ENCODE data around the gene CDKAL1.
"Not testable (repeated sequence)": the region's sequence is repeated elsewhere in the genome, so short reads cannot be mapped to it uniquely, and the experiment has no call there.

Gene CDKAL1

GRCh38 chr6:20715135-20715806 is 181.0 kb downstream of the CDKAL1 start:
- no peak overlapping the region for H3K4me3 ChIP-seq (ENCODE audit: low read length)
- TF ChIP-seq CTCF (conservative IDR thresholded peaks at IDR 0.05; ENCODE audit: low read depth, low read length) = no peak
- DNase-seq (ENCODE audit: low read depth) = no peak

- H3K4me3 ChIP-seq (ENCODE audit: low read length) = no peak overlapping the region
- DNase-seq (ENCODE audit: low read depth) = no peak
- TF ChIP-seq CTCF (conservative IDR thresholded peaks at IDR 0.05; ENCODE audit: low read depth, low read length) = no peak
Measured at GRCh38 chr6:20716865-20717264, 182.6 kb downstream of the CDKAL1 start.

- H3K4me3 ChIP-seq (ENCODE audit: low read length) = no peak overlapping the region
- DNase-seq (ENCODE audit: low read depth) = no peak
- TF ChIP-seq CTCF (conservative IDR thresholded peaks at IDR 0.05; ENCODE audit: low read depth, low read length) = no peak
Measured at GRCh38 chr6:20717743-20718142, 183.5 kb downstream of the CDKAL1 start.

- no peak for DNase-seq (ENCODE audit: low read depth)
- no peak for TF ChIP-seq CTCF (conservative IDR thresholded peaks at IDR 0.05; ENCODE audit: low read depth, low read length)
- no peak overlapping the region for H3K4me3 ChIP-seq (ENCODE audit: low read length)
Measured at GRCh38 chr6:20718705-20719653, 184.7 kb downstream of the CDKAL1 start.

- no peak for TF ChIP-seq CTCF (conservative IDR thresholded peaks at IDR 0.05; ENCODE audit: low read depth, low read length)
- no peak overlapping the region for H3K4me3 ChIP-seq (ENCODE audit: low read length)
- DNase-seq (ENCODE audit: low read depth) = no peak
Measured at GRCh38 chr6:20719980-20720379, 185.7 kb downstream of the CDKAL1 start.

GRCh38 chr6:20721121-20721520 is 186.9 kb downstream of the CDKAL1 start:
- not testable (repeated sequence) for DNase-seq (ENCODE audit: low read depth)

GRCh38 chr6:20722455-20722854 is 188.2 kb downstream of the CDKAL1 start:
- DNase-seq (ENCODE audit: low read depth) = no peak
- H3K4me3 ChIP-seq (ENCODE audit: low read length) = no peak overlapping the region
- TF ChIP-seq CTCF (conservative IDR thresholded peaks at IDR 0.05; ENCODE audit: low read depth, low read length) = no peak

More at GRCh38 chr6:20721121-20721520, 186.9 kb downstream of the CDKAL1 start:
- H3K4me3 ChIP-seq (ENCODE audit: low read length) = not testable (repeated sequence)
